Small intestine (tissue), 7 donors: Measurements from ENCODE around the gene ELOVL2. TPM values are rescaled to one million over a fixed set of nuclear protein-coding genes. Genes with fewer than 3 reads are reported as not detected.

Source experiments
- DNase-seq, 2 donors: peaks; one replicate each; pipeline versions ENCODE4 v3.0.0 to v3.0.0-alpha.2; 2013
- FAIRE-seq: peaks from 2 replicates; lab custom pipeline; 2012; peaks lifted over from hg19 to GRCh38; lab: Jason Lieb, UNC
- H3K27ac ChIP-seq, 3 donors: one replicate each; pipeline ENCODE4 v1.5.1; 2013; ENCODE audit warnings: low read length in 2 of 3, mild to moderate bottlenecking in 2 of 3, control low read depth in 1 of 3, inconsistent platforms in 1 of 3, low read depth in 1 of 3, moderate library complexity in 1 of 3
- H3K27me3 ChIP-seq, 3 donors: one replicate each; pipeline ENCODE4 v1.6.1; 2013; ENCODE audit warnings: low read length in 3 of 3, inconsistent platforms in 1 of 3; ENCODE audit not compliant: control insufficient read depth in 3 of 3, insufficient read depth in 3 of 3
- H3K36me3 ChIP-seq, 3 donors: one replicate each; pipeline ENCODE4 v1.6.1; 2013; ENCODE audit warnings: low read length in 3 of 3, inconsistent platforms in 1 of 3, low read depth in 1 of 3, mild to moderate bottlenecking in 1 of 3, moderate library complexity in 1 of 3; ENCODE audit not compliant: control insufficient read depth in 3 of 3, insufficient read depth in 2 of 3
- H3K4me1 ChIP-seq, 3 donors: one replicate each; pipeline ENCODE4 v1.6.1; 2013; ENCODE audit warnings: low read length in 2 of 3, inconsistent platforms in 1 of 3, low read depth in 1 of 3, mild to moderate bottlenecking in 1 of 3, moderate library complexity in 1 of 3; ENCODE audit not compliant: control insufficient read depth in 3 of 3, insufficient read depth in 2 of 3
- H3K4me3 ChIP-seq, 3 donors: one replicate each; pipeline ENCODE4 v1.5.1; 2013; ENCODE audit warnings: low read length in 3 of 3, control low read depth in 1 of 3, inconsistent platforms in 1 of 3, low read depth in 1 of 3, mild to moderate bottlenecking in 1 of 3, moderate library complexity in 1 of 3
- H3K9me3 ChIP-seq, 2 donors: one replicate each; pipeline ENCODE4 v1.6.1; 2013; ENCODE audit warnings: low read depth in 1 of 2, low read length in 1 of 2; ENCODE audit not compliant: control insufficient read depth in 2 of 2, insufficient read depth in 1 of 2
- WGBS, 3 donors: extraction: QIAGEN DNeasy Blood & Tissue Kit; methylation state at CpG; one replicate each; pipeline ENCODE4 v1.1.7; 2013; 5-methylcytosine and 5-hydroxymethylcytosine counted together
- polyA plus RNA-seq, 4 donors: library from polyadenylated mRNA; stranded (reverse) in 3 of 4; unstranded in 1 of 4; fragments of 200-250 nt in 3 of 4; fragments of 120-200 nt in 1 of 4; gene quantifications; one replicate each; pipeline versions ENCODE4 v1.2.1 to v1.2.3, GENCODE V29; 2013
- donor health status: healthy with polysubstance abuse.
- donor health status: control.
- donor health status: control.
- donor health status: Bipolar disorder and iron deficiency.
- donor health status: healthy.

ELOVL2 gene
- polyA plus RNA-seq, 4 donors: 0.48 to 4.8 TPM; not detected in 2

DNA sequence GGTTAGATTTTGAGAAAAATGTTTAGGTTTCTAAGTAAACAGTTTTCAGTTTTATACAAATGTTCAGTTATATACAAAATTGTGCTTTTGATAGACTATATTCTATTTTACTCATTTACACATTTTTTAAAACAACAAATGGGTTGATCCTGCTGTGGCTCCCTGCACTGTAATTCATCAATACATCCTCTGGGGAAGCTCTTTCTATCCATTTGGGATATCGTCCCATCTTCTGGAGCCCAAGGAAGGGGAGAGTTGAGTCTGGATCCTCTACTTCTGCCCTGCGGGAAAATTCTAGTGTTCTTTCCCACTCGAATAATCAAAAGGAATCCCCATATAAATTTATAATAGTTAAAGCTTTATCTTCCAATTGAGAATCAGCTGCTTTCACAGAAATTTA is 82.3 kb downstream of the ELOVL2 start:
- H3K4me3 ChIP-seq: no peak overlapping the region
- FAIRE-seq (no peak), DNase-seq (no peak)
- 80 to 86% (median 86%) methylated on average over 3 of the region's 3 CpGs for WGBS, 3 donors
- no peak overlapping the region for H3K27ac ChIP-seq
- no peaks in the 10 kb centered on the region for H3K36me3 ChIP-seq
- peaks cover 0 to 4% of the 10 kb centered on the region in 2 donors for H3K9me3 ChIP-seq
- no peaks in the 10 kb centered on the region for H3K4me1 ChIP-seq
- H3K27me3 ChIP-seq: peaks cover 0 to 2% (median 0%) of the 10 kb centered on the region in 3 donors

DNA sequence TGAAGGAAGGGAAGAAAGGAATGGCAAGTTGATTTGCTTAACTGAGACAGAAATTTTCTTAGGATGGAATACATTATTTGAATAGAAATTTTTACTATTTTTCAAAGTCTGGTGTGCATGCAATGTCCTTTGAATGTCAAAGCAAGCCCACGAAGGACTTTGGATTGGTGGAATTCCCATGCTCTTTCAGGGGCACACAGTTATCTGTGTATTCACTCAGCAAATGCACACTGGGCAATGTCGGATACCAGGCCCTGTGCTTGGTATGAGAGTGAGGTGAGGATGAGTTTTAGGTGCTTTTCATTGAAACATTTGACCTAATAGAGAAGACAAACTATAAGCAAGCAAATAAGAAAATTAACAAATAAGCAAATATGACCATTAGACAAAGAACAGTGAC is 83.9 kb downstream of the ELOVL2 start:
- WGBS, 3 donors: 68 to 79% (median 75%) methylated on average over 2 of the region's 2 CpGs
- no peak overlapping the region for H3K4me3 ChIP-seq
- peaks cover 0 to 2% (median 0%) of the 10 kb centered on the region in 3 donors for H3K27me3 ChIP-seq
- no peaks in the 10 kb centered on the region for H3K4me1 ChIP-seq
- no peaks in the 10 kb centered on the region for H3K9me3 ChIP-seq
- FAIRE-seq: no peak
- DNase-seq: no peak
- H3K27ac ChIP-seq: no peak overlapping the region
- no peaks in the 10 kb centered on the region for H3K36me3 ChIP-seq

DNA sequence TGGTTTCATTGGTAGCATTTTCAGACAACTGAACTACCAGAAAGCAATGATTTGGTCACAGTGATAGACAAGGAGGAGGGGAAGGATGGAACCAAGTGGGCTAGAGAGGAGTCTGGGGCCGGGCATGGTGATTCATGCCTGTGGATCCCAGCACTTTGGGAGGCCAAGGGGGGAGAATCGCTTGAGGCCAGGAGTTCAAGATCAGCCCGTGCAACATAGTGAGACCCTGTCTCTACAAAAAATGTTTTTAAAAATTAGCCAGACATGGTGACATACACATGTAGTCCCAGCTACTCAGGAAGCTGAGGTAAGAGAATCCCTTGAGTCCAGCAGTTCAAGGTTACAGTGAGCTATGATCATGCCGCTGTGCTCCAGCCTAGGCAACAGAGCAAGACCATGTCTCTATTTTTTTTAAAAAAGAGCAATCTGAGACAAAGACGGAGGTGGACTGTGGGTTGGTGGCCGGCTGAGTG is 86.7 kb downstream of the ELOVL2 start:
- Histone ChIP-seq H3K4me1 (no peaks in the 10 kb centered on the region), H3K9me3 (no peaks in the 10 kb centered on the region), H3K27me3 (peaks cover 0 to 2% (median 0%) of the 10 kb centered on the region in 3 donors), H3K36me3 (no peaks in the 10 kb centered on the region), H3K4me3 (no peak overlapping the region), H3K27ac (no peak overlapping the region)
- no peak for DNase-seq
- WGBS, 3 donors: 79 to 93% (median 84%) methylated on average over 6 of the region's 6 CpGs
- no peak for FAIRE-seq

DNA sequence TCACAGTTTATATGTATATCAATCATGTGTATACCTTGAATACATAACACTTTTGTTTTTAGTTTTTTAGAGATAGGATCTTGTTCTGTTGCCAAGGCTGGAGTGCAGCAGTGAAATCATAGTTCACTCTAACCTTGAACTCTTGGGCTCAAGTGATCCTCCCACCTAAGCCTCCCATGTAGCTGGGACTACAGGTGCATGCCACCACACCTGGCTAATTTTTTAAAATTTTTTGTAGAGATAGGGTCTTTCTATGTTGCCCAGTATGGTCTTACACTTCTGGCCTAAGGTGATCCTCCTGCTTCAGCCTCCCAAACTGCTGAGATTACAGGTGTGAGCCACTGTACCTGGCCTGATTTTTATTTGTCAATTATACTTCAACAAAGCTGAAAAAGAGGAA is 87.3 kb downstream of the ELOVL2 start:
- FAIRE-seq: no peak
- Histone ChIP-seq H3K4me1 (no peaks in the 10 kb centered on the region), H3K36me3 (no peaks in the 10 kb centered on the region), H3K9me3 (no peaks in the 10 kb centered on the region), H3K27me3 (peaks cover 0 to 2% (median 0%) of the 10 kb centered on the region in 3 donors), H3K27ac (no peak overlapping the region), H3K4me3 (no peak overlapping the region)
- DNase-seq: no peak

DNA sequence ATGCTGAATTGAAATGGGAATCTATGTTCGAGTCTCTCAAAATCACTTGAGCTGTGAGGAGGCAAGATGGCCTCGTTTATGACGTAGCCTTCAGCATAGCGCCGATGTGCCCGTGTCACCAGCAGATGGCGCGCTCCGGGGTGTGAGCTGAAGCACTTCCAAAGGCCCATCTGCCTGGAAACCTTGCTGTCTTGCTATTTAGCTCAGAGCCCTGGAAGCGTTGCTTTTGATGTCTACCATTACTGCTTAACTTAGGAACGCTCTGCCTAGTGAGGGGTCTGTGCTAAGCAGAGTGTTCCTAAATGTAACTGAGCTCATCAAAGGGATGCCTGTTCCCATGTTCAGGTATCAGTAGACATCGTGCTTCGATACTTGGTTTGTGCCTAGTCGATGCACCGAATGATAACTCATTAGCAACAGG is 89.5 kb downstream of the ELOVL2 start:
- H3K4me1 ChIP-seq: no peaks in the 10 kb centered on the region
- no peak overlapping the region for H3K4me3 ChIP-seq
- H3K27ac ChIP-seq: no peak overlapping the region
- H3K27me3 ChIP-seq: no peaks in the 10 kb centered on the region
- 30 to 33% (median 33%) methylated on average over 15 of the region's 15 CpGs for WGBS, 3 donors
- H3K36me3 ChIP-seq: no peaks in the 10 kb centered on the region
- FAIRE-seq: no peak
- DNase-seq: peak; percentile 70 to 84
- H3K9me3 ChIP-seq: no peaks in the 10 kb centered on the region

DNA sequence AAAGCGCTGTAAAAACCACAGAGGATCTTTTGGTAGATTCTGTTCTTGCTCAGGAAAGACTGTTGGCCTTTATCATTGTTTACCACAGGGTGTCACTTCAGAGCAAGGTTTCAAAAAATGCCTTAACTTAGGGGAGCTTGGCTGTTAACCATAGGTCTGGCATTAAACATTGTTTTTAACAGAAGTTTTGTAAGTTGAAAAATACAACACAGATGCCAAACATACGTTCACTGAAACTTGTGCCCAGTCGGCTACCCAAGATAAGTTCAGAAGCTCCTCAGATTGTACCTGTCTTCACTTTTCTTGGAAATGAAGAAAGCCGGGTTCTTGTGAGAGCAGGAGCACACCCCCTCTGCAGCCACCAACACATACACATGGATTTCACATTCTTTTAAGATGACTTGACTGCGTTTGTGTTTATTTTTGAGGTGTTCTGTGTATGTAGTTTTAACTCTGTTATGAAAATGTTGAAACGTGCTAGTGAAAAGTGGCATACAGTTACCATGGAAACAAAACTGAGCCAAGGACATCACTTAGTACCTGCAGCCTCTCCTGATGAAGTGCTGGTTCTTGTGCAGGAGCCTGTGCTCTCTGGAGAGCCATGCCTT is 92.3 kb downstream of the ELOVL2 start:
- no peak for FAIRE-seq

DNA sequence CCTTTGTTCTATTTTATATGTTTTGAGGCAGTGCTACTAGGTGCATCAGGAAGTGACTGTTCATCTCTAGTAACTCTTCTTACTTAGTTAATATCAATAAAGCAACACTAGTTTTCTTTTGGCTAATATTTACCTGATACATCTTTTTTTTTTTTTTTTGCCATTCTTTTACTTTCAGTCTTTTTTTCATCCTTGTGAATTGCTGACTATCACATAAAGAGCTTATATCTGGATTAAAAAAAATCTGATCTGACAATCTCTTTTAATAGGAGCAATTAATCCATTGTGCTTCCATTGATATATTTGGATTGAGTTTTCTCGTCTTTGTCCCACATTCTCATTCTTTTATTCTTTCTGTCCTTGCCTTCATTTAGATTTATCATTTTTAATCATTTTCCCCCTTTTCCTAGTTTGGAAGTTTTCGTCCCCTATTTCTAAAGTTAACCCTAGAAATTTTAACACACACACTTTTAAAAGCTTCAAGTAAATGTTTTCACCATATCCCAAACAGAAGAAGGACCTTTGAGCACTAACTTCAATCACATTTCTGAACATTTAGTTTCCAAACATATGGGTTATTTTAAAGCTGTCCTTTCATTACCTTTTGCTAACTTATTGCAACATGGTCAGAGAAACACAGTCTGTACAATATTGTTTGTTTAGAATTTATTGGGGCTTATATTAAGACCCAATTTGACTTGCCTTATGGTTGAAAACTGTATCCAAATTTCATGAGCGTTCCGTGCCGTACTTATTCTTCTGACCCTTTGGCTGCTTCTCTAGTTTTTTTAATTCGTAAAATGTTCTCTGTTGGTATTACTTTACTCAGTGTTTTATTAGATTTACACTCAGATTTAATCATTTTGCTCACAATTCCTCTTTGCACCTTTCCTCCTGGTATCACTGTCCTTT is 94.3 kb downstream of the ELOVL2 start:
- Histone ChIP-seq H3K4me3 (no peak overlapping the region), H3K9me3 (no peaks in the 10 kb centered on the region), H3K4me1 (no peaks in the 10 kb centered on the region), H3K36me3 (no peaks in the 10 kb centered on the region), H3K27ac (no peak overlapping the region), H3K27me3 (no peaks in the 10 kb centered on the region)
- WGBS, 3 donors: 87 to 90% (median 88%) methylated on average over 6 of the region's 6 CpGs
- FAIRE-seq: no peak
- no peak for DNase-seq

More for the DNA sequence above, 92.3 kb downstream of the ELOVL2 start:
- H3K9me3 ChIP-seq: no peaks in the 10 kb centered on the region
- H3K27me3 ChIP-seq: no peaks in the 10 kb centered on the region
- H3K4me3 ChIP-seq: no peak overlapping the region
- peak; percentile 29 to 48 for DNase-seq
- no peaks in the 10 kb centered on the region for H3K4me1 ChIP-seq
- H3K36me3 ChIP-seq: no peaks in the 10 kb centered on the region
- 46 to 52% (median 50%) methylated on average over 6 of the region's 6 CpGs for WGBS, 3 donors
- no peak overlapping the region for H3K27ac ChIP-seq

DNA sequence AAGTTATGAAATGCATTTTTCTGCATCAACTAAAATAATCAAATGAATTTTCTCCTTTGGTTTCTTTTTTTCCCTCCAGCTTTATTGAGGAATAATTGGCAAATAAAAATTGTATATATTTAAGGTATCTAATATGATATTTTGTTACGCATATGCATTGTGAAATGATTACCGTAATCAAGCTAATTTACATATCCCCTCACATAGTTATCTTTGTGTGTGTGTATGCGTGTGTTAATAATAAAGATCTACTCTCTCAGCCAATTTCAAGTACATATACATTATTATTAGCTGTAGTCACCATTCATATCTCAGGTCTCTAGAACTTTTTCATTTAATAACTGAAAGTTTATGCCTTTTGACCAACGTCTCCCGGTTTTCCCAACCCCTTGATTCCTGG is 96.1 kb downstream of the ELOVL2 start:
- Histone ChIP-seq H3K9me3 (no peaks in the 10 kb centered on the region), H3K36me3 (no peaks in the 10 kb centered on the region), H3K4me3 (no peak overlapping the region), H3K4me1 (no peaks in the 10 kb centered on the region), H3K27me3 (no peaks in the 10 kb centered on the region), H3K27ac (no peak overlapping the region)
- DNase-seq: no peak
- no peak for FAIRE-seq
- 86 to 93% (median 93%) methylated on average over 5 of the region's 5 CpGs for WGBS, 3 donors
